Chondrocyte (in vitro differentiated cells): Measurements from ENCODE around the gene CLIC5. TPM values are rescaled to one million over a fixed set of nuclear protein-coding genes. Genes with fewer than 3 reads are reported as not detected.
A peak's percentile ranks its signal among the peaks of the same experiment; 100 is the strongest.
"Not testable (repeated sequence)": the region's sequence is repeated elsewhere in the genome, so short reads cannot be mapped to it uniquely, and the experiment has no call there.

Source experiments
- DNase-seq: peaks from one replicate; pipeline ENCODE4 v3.0.0; 2021; ENCODE audit warnings: mixed read lengths, low spot score
- H3K27ac Mint-ChIP-seq: one replicate; pipeline ENCODE4 v1.8.0; 2021; ENCODE audit warnings: mild to moderate bottlenecking, moderate library complexity, mixed read lengths; ENCODE audit not compliant: unreplicated experiment
- H3K27me3 Mint-ChIP-seq: 2 replicates; pipeline ENCODE4 v1.8.0; 2021; ENCODE audit warnings: low read depth, mixed read lengths
- H3K36me3 Mint-ChIP-seq: 2 replicates; pipeline ENCODE4 v1.8.0; 2021; ENCODE audit warnings: low read depth, mixed read lengths
- H3K4me1 Mint-ChIP-seq: 2 replicates; pipeline ENCODE4 v1.8.0; 2021; ENCODE audit warnings: low read depth, mild to moderate bottlenecking, mixed read lengths
- H3K4me3 Mint-ChIP-seq: one replicate; pipeline ENCODE4 v1.8.0; 2021; ENCODE audit warnings: mild to moderate bottlenecking, moderate library complexity, mixed read lengths; ENCODE audit not compliant: unreplicated experiment
- H3K9me3 Mint-ChIP-seq: 2 replicates; pipeline ENCODE4 v1.8.0; 2021; ENCODE audit warnings: low read depth, mixed read lengths
- CTCF ChIP-seq: fragments of 200-600 bp; sonication (generic); IDR thresholded peaks from 2 replicates; pipeline ENCODE4 v1.5.0; 2021; ENCODE audit warnings: antibody characterized with exemption, mild to moderate bottlenecking, moderate library complexity
- total RNA-seq: library from RNA; stranded (reverse); gene quantifications from 3 replicates; pipeline ENCODE4 v1.2.1, GENCODE V29; 2021

Gene CLIC5
- total RNA-seq, 1 donor from 2014 or later, result not detected

GRCh38 chr6:45926423-45926822 lies 89.2 kb downstream of the CLIC5 start:
- not testable (repeated sequence) for H3K4me3 Mint-ChIP-seq, H3K27ac Mint-ChIP-seq, DNase-seq, H3K36me3 Mint-ChIP-seq, H3K9me3 Mint-ChIP-seq, H3K4me1 Mint-ChIP-seq
- peak; percentile 40 for TF ChIP-seq CTCF
- peaks cover 12% of the 10 kb centered on the region for H3K27me3 Mint-ChIP-seq

GRCh38 chr6:45924763-45925342 lies 90.8 kb downstream of the CLIC5 start:
- no peak overlapping the region for H3K4me3 Mint-ChIP-seq
- H3K9me3 Mint-ChIP-seq, result no peaks in the 10 kb centered on the region
- H3K27ac Mint-ChIP-seq, result no peak overlapping the region
- no peak for TF ChIP-seq CTCF
- DNase-seq, result no peak
- peaks cover 11% of the 10 kb centered on the region for H3K27me3 Mint-ChIP-seq
- no peaks in the 10 kb centered on the region for H3K36me3 Mint-ChIP-seq
- H3K4me1 Mint-ChIP-seq, result peaks cover 9% of the 10 kb centered on the region

- peaks cover 9% of the 10 kb centered on the region for H3K4me1 Mint-ChIP-seq
- TF ChIP-seq CTCF, result no peak
- H3K27ac Mint-ChIP-seq, result no peak overlapping the region
- H3K27me3 Mint-ChIP-seq, result peaks cover 11% of the 10 kb centered on the region
- no peaks in the 10 kb centered on the region for H3K36me3 Mint-ChIP-seq
- no peaks in the 10 kb centered on the region for H3K9me3 Mint-ChIP-seq
- H3K4me3 Mint-ChIP-seq, result no peak overlapping the region
- no peak for DNase-seq
Measured at GRCh38 chr6:45923831-45924391, 91.7 kb downstream of the CLIC5 start.

- DNase-seq, result no peak
- Mint-ChIP-seq H3K9me3 (no peaks in the 10 kb centered on the region), H3K27ac (no peak overlapping the region), H3K36me3 (no peaks in the 10 kb centered on the region), H3K4me3 (no peak overlapping the region), H3K4me1 (peaks cover 9% of the 10 kb centered on the region), H3K27me3 (peaks cover 9% of the 10 kb centered on the region)
- peak; percentile 89 for TF ChIP-seq CTCF
Measured at GRCh38 chr6:45922728-45923351, 92.8 kb downstream of the CLIC5 start.

- H3K27me3 Mint-ChIP-seq, result peaks cover 1% of the 10 kb centered on the region
- no peaks in the 10 kb centered on the region for H3K36me3 Mint-ChIP-seq
- no peak overlapping the region for H3K27ac Mint-ChIP-seq
- no peak overlapping the region for H3K4me3 Mint-ChIP-seq
- H3K4me1 Mint-ChIP-seq, result peaks cover 9% of the 10 kb centered on the region
- no peak for TF ChIP-seq CTCF
- DNase-seq, result no peak
- H3K9me3 Mint-ChIP-seq, result no peaks in the 10 kb centered on the region
Measured at GRCh38 chr6:45921691-45922281, 93.9 kb downstream of the CLIC5 start.
